GM12878 (cell line): ENCODE data around the gene NUDT14.

Experiments
- BACH1 ChIP-seq: fragments of 450-650 bp; IDR thresholded peaks from 2 replicates; pipeline ENCODE4 v1.6.1; 2017; ENCODE audit warnings: mild to moderate bottlenecking, borderline replicate concordance
- CHD2 ChIP-seq: IDR thresholded peaks from 2 replicates; pipeline ENCODE4 v1.6.1; 2011; ENCODE audit warnings: low read depth, low read length, improper control_type of control experiment, borderline replicate concordance
- CREB1 ChIP-seq: IDR thresholded peaks from 2 replicates; pipeline ENCODE4 v1.6.1; 2012; ENCODE audit warnings: low read depth, mild to moderate bottlenecking, inconsistent platforms
- CTCF ChIP-seq, 3 experiments: IDR thresholded peaks in 2 of 3; conservative IDR thresholded peaks in 1 of 3; 2 replicates each; pipeline ENCODE4 v1.5.1; 2011; ENCODE audit warnings: low read depth in 3 of 3, low read length in 3 of 3, mild to moderate bottlenecking in 3 of 3, control low read depth in 2 of 3, moderate library complexity in 2 of 3, inconsistent platforms in 1 of 3, mixed read lengths in 1 of 3; ENCODE audit not compliant: control insufficient read depth in 2 of 3, insufficient read depth in 1 of 3; ENCODE audit errors: extremely low read depth in 1 of 3
- KDM1A ChIP-seq: fragments of 200-600 bp; sonication (generic); IDR thresholded peaks from 2 replicates; pipeline ENCODE4 v1.6.1; 2016; ENCODE audit warnings: borderline replicate concordance
- NRF1 ChIP-seq: conservative IDR thresholded peaks from 2 replicates; pipeline ENCODE4 v1.6.1; 2011; ENCODE audit warnings: mild to moderate bottlenecking, low read depth, low read length, improper control_type of control experiment
- POLR2A ChIP-seq: IDR thresholded peaks from 2 replicates; pipeline ENCODE4 v1.6.1; 2011; ENCODE audit warnings: low read depth, mild to moderate bottlenecking, low read length
- POLR2AphosphoS5 ChIP-seq: IDR thresholded peaks from 2 replicates; pipeline ENCODE4 v1.6.1; 2011; ENCODE audit warnings: mild to moderate bottlenecking, low read length, inconsistent platforms
- SP1 ChIP-seq: IDR thresholded peaks from one replicate; pipeline ENCODE4 v1.6.1; 2011; ENCODE audit warnings: low read depth, low read length
- TAF1 ChIP-seq: IDR thresholded peaks from 2 replicates; pipeline ENCODE4 v1.6.1; 2011; ENCODE audit warnings: mild to moderate bottlenecking, low read depth, low read length, borderline replicate concordance
- USF2 ChIP-seq: IDR thresholded peaks from 2 replicates; pipeline ENCODE4 v1.6.1; 2011; ENCODE audit warnings: low read depth, low read length, improper control_type of control experiment, borderline replicate concordance
- ZBTB40 ChIP-seq: fragments of 450-650 bp; IDR thresholded peaks from 2 replicates; pipeline ENCODE4 v1.6.1; 2016; ENCODE audit warnings: mild to moderate bottlenecking, moderate library complexity, borderline replicate concordance

- TF ChIP-seq CTCF (IDR thresholded peaks at IDR 0.05 in 2 of 3, conservative IDR thresholded peaks at IDR 0.05 in 1 of 3; ENCODE audit: control insufficient read depth in 2 of 3, extremely low read depth in 1 of 3, insufficient read depth in 1 of 3, low read depth in 3 of 3, low read length in 3 of 3): no peak
- TF ChIP-seq CREB1: no peak
- no peak for TF ChIP-seq USF2
- no peak for TF ChIP-seq ZBTB40
- TF ChIP-seq BACH1: no peak
- TF ChIP-seq POLR2A: no peak
- TF ChIP-seq TAF1: no peak
- no peak for TF ChIP-seq NRF1
- TF ChIP-seq CHD2: no peak
- no peak for TF ChIP-seq KDM1A
- TF ChIP-seq POLR2AphosphoS5: no peak
- TF ChIP-seq SP1: no peak
Measured at GRCh38 chr14:105135700-105136395, 45.3 kb downstream of the NUDT14 start.
